ENCODE measurements around the gene COL6A3.

The COL6A3 gene

DNA sequence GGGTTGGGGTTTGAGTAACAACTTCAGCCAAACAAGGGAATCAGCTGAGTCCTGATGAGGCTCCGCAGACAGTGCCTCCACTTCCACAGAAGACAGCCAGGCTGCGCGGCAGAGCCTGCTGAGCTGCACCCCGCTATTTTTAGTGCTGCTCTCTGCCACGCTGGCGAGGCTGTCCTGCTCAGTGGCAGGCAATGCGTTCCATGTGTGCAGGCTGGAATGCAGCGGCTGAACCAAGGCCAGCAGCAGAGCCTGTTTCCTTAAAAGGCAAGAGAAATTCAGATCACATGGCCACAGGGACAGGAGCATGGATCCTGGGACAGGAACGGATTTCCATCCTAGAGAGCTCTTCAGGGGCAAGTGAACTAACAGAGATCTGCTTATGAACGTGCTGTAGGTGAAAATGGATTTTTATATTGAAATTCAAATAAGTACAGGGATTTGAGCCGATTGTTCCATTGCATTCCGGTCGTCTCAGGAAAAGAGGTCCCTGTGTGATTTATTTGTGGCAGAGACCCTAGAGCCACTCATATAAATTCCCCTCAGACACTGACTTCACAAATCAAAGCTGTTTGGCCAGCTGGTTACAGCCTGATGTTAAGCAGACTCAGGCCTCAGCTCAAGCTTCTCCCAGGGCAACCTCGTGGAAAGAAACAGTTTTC is 98.7 kb downstream of the COL6A3 start:
- TF ChIP-seq ZFX (IDR thresholded peaks at IDR 0.05) = no peak
- TF ChIP-seq, protein P1, sequence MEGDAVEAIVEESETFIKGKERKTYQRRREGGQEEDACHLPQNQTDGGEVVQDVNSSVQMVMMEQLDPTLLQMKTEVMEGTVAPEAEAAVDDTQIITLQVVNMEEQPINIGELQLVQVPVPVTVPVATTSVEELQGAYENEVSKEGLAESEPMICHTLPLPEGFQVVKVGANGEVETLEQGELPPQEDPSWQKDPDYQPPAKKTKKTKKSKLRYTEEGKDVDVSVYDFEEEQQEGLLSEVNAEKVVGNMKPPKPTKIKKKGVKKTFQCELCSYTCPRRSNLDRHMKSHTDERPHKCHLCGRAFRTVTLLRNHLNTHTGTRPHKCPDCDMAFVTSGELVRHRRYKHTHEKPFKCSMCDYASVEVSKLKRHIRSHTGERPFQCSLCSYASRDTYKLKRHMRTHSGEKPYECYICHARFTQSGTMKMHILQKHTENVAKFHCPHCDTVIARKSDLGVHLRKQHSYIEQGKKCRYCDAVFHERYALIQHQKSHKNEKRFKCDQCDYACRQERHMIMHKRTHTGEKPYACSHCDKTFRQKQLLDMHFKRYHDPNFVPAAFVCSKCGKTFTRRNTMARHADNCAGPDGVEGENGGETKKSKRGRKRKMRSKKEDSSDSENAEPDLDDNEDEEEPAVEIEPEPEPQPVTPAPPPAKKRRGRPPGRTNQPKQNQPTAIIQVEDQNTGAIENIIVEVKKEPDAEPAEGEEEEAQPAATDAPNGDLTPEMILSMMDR (conservative IDR thresholded peaks at IDR 0.05) = no peak
- no peak overlapping the region for H3K27ac ChIP-seq

DNA sequence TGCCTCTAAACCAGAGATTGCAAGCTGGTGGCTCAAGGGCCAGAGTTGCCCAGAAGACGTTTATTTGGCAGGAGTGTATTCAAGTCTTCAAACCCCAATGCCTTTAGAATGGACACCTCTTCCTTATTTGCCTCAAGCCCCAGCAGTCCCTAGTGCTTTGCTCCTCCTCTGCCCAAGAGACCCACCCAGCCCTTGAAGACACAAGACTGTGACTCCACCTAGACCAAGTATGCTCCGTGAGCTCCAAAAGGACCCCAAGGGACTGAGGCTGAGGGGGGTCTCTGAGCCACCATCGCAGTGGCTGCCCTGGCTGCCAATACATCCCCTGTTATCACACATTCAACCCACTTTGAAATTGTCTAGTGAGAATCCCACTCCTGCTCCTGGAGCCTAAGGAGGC is 99.3 kb downstream of the COL6A3 start:
- H3K27ac ChIP-seq = no peak overlapping the region
- TF ChIP-seq, protein P1 (conservative IDR thresholded peaks at IDR 0.05) = no peak
- TF ChIP-seq ZFX (IDR thresholded peaks at IDR 0.05) = no peak

DNA sequence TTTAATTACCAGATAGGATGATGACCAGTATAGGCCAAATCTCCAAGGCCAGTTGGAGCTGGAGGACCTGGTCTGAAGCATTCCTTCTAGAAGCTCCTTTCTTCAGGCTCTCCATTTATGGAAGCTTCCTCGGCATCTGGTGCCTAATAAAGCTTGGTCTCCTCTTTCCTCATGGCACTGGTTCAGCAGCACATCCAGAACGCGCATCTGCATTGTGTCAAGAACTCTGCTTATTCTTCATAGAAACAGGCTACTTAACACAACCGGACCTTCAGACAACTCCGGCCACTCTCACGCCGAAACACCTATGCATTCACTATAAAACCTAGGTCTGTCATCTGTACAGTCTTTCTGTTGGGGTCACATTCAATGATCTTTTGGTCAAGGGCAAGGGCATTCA is 99.8 kb downstream of the COL6A3 start:
- H3K27ac ChIP-seq = no peak overlapping the region
- TF ChIP-seq, protein P1 (conservative IDR thresholded peaks at IDR 0.05) = no peak
- TF ChIP-seq ZFX (IDR thresholded peaks at IDR 0.05) = no peak

DNA sequence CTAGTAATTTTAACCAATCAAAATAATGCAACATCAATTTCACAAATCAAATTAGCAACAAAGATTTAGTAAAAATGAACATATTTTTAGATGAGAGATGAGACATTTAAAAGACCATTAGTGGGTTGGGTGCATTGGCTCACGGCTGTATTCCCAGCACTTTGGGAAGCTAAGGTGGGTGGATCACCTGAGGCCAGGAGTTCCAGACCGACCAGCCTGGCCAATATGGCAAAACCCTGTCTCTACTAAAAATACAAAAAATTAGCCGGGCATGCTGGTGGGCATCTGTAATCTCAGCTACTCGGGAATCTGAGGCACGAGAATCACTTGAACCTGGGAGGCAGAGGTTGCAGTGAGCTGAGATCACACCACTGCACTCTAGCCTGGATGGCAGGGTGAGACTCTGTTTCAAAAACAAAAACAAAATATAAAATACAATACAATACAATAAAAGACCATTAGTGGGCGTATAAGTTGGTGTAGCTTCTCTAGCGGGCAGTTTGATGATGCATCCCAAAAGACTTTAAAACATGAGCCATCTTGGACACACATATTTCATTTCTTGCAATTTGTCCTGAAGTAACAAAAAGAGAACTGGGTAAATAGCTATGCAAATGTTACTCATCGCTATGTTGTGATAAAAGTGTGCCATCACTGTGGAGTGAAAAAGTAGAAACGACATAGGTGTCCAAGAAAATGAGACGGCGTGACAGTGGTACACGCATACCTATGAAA is 101.8 kb downstream of the COL6A3 start:
- H3K27ac ChIP-seq = no peak overlapping the region
- TF ChIP-seq, protein P1 (conservative IDR thresholded peaks at IDR 0.05) = no peak
- TF ChIP-seq ZFX (IDR thresholded peaks at IDR 0.05) = no peak

DNA sequence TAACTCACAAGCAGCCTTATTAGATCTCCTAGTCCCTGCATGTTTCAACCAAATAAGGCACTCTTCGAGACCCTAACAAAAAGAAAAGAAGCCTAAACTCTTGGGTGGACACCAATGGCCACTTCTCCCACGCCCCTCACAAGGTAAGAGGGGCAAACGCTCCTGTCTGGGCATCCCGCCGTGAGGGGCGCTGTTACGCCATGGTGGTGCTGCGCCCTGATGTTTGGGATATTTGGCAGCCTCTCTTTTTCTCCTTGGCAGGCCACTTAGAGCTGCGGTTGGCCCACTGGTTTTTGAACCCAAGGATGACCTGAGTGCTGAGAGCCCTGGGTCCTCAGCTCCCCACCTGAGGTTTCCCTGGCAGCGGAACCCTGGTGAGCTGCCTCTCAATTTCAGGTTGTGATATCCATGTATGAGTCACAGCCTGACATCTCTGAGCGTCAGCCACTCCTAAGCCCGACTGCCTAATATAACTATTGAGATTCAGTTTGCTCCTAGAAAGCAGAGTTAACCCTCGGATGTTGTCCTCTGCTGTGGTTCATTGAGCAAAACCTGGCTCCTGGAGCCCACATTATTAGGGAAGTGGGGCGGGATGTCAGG is 103.3 kb downstream of the COL6A3 start:
- no peak overlapping the region for H3K27ac ChIP-seq
- TF ChIP-seq, protein P1 (conservative IDR thresholded peaks at IDR 0.05) = no peak
- TF ChIP-seq ZFX (IDR thresholded peaks at IDR 0.05) = no peak

DNA sequence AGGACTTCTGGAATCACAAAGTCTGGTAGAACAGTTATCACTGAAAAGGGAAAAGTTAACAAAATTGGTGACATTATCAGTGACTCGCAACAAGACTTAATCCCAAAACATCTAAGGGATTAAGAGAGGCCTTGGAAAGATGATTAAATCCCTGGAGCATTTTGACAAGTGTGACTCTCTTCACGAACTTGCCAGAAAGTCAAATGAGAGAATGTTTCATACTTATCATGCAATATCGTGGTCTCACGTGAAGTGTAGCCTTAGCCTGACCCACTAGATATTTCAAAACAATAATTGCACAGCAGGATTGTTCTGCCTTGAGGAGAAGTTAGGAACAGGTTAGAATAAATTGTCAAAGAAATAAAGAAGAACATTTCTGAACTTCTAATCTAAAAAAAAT is 104.5 kb downstream of the COL6A3 start:
- H3K27ac ChIP-seq = no peak overlapping the region
- TF ChIP-seq ZFX (IDR thresholded peaks at IDR 0.05) = no peak
- TF ChIP-seq, protein P1 (conservative IDR thresholded peaks at IDR 0.05) = no peak

DNA sequence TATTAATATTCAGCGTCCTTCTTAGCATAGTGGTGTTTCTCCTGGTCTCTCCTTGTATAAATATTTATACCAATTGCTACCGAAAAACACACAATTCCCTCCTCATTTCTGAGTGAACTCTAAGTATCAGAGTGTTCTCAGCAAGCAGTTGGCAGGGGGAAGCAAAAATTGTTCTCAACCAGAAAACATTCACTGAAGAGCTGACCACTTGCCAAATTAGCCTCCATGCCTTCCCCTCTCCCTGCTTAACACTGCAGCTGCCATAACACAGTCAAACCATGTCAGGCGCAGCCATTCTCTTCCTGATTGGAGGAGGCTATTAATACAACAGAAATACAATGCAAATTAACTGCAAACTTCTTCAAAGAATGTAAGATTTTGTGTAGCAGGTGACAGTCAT is 105.0 kb downstream of the COL6A3 start:
- TF ChIP-seq ZFX (IDR thresholded peaks at IDR 0.05) = no peak
- TF ChIP-seq, protein P1 (conservative IDR thresholded peaks at IDR 0.05) = no peak
- no peak overlapping the region for H3K27ac ChIP-seq
